Muscle layer of colon (tissue), 2 donors: ENCODE data around the gene CNTNAP2.
"Not testable (repeated sequence)": the region's sequence is repeated elsewhere in the genome, so short reads cannot be mapped to it uniquely, and the experiment has no call there.

Experiments
- H3K27ac ChIP-seq: one replicate; pipeline ENCODE4 v1.7.0; 2013; ENCODE audit warnings: low read depth, mild to moderate bottlenecking, low read length, moderate library complexity
- H3K27me3 ChIP-seq, 2 donors: one replicate each; pipeline ENCODE4 v1.7.0; 2013; ENCODE audit warnings: low read length in 2 of 2, mild to moderate bottlenecking in 2 of 2; ENCODE audit not compliant: insufficient read depth in 2 of 2, control insufficient read depth in 1 of 2
- H3K36me3 ChIP-seq: one replicate; pipeline ENCODE4 v1.7.0; 2013; ENCODE audit warnings: mild to moderate bottlenecking, low read length; ENCODE audit not compliant: insufficient read depth
- H3K4me1 ChIP-seq: one replicate; pipeline ENCODE4 v1.7.0; 2013; ENCODE audit warnings: mild to moderate bottlenecking, low read length; ENCODE audit not compliant: insufficient read depth
- H3K4me3 ChIP-seq, 2 donors: one replicate each; pipeline ENCODE4 v1.7.0; 2013; ENCODE audit warnings: low read length in 2 of 2, low read depth in 1 of 2, mild to moderate bottlenecking in 1 of 2, moderate library complexity in 1 of 2
- H3K9ac ChIP-seq: one replicate; pipeline ENCODE4 v1.7.0; 2013; ENCODE audit warnings: low read length
- H3K9me3 ChIP-seq: one replicate; pipeline ENCODE4 v1.7.0; 2013; ENCODE audit warnings: mild to moderate bottlenecking, low read length
- donor health status: abdominal sarcoma.
- donor health status: Adenocarcinoma of cecum.

The CNTNAP2 gene

GRCh38 chr7:146892151-146892550 is 775.5 kb downstream of the CNTNAP2 start:
- no peaks in the 10 kb centered on the region for H3K27me3 ChIP-seq
- H3K4me3 ChIP-seq = no peak overlapping the region
- no peaks in the 10 kb centered on the region for H3K4me1 ChIP-seq
- no peak overlapping the region for H3K9ac ChIP-seq
- no peak overlapping the region for H3K27ac ChIP-seq
- H3K36me3 ChIP-seq = no peaks in the 10 kb centered on the region
- no peaks in the 10 kb centered on the region for H3K9me3 ChIP-seq

GRCh38 chr7:146894927-146895326 is 778.3 kb downstream of the CNTNAP2 start:
- H3K4me1 ChIP-seq = no peaks in the 10 kb centered on the region
- H3K27me3 ChIP-seq = no peaks in the 10 kb centered on the region
- H3K36me3 ChIP-seq = no peaks in the 10 kb centered on the region
- H3K27ac ChIP-seq = no peak overlapping the region
- H3K4me3 ChIP-seq = no peak overlapping the region
- H3K9ac ChIP-seq = no peak overlapping the region
- no peaks in the 10 kb centered on the region for H3K9me3 ChIP-seq

GRCh38 chr7:146902266-146902665 is 785.7 kb downstream of the CNTNAP2 start:
- Histone ChIP-seq H3K9me3 (no peaks in the 10 kb centered on the region), H3K4me3 (no peak overlapping the region), H3K27ac (no peak overlapping the region), H3K36me3 (no peaks in the 10 kb centered on the region), H3K27me3 (no peaks in the 10 kb centered on the region), H3K4me1 (no peaks in the 10 kb centered on the region), H3K9ac (no peak overlapping the region)

GRCh38 chr7:146902728-146903127 is 786.1 kb downstream of the CNTNAP2 start:
- Histone ChIP-seq H3K4me1 (no peaks in the 10 kb centered on the region), H3K9ac (no peak overlapping the region), H3K4me3 (no peak overlapping the region), H3K27me3 (no peaks in the 10 kb centered on the region), H3K36me3 (no peaks in the 10 kb centered on the region), H3K9me3 (no peaks in the 10 kb centered on the region), H3K27ac (no peak overlapping the region)

GRCh38 chr7:146905746-146906145 is 789.1 kb downstream of the CNTNAP2 start:
- H3K9me3 ChIP-seq, H3K36me3 ChIP-seq, H3K4me1 ChIP-seq, H3K4me3 ChIP-seq, H3K27me3 ChIP-seq, H3K9ac ChIP-seq, H3K27ac ChIP-seq: not testable (repeated sequence)

GRCh38 chr7:146922782-146923181 is 806.2 kb downstream of the CNTNAP2 start:
- no peaks in the 10 kb centered on the region for H3K4me1 ChIP-seq
- H3K36me3 ChIP-seq = no peaks in the 10 kb centered on the region
- H3K27me3 ChIP-seq = no peaks in the 10 kb centered on the region
- no peak overlapping the region for H3K27ac ChIP-seq
- H3K9me3 ChIP-seq = no peaks in the 10 kb centered on the region
- H3K4me3 ChIP-seq = no peak overlapping the region
- no peak overlapping the region for H3K9ac ChIP-seq

- no peaks in the 10 kb centered on the region for H3K4me1 ChIP-seq
- no peak overlapping the region for H3K9ac ChIP-seq
- no peaks in the 10 kb centered on the region for H3K36me3 ChIP-seq
- H3K9me3 ChIP-seq = no peaks in the 10 kb centered on the region
- H3K4me3 ChIP-seq = no peak overlapping the region
- no peaks in the 10 kb centered on the region for H3K27me3 ChIP-seq
- no peak overlapping the region for H3K27ac ChIP-seq
Measured at GRCh38 chr7:146926841-146927240, 810.2 kb downstream of the CNTNAP2 start.

GRCh38 chr7:146937836-146938235 is 821.2 kb downstream of the CNTNAP2 start:
- H3K4me3 ChIP-seq = no peak overlapping the region
- no peaks in the 10 kb centered on the region for H3K27me3 ChIP-seq
- H3K9me3 ChIP-seq = no peaks in the 10 kb centered on the region
- H3K9ac ChIP-seq = no peak overlapping the region
- H3K36me3 ChIP-seq = no peaks in the 10 kb centered on the region
- no peak overlapping the region for H3K27ac ChIP-seq
- no peaks in the 10 kb centered on the region for H3K4me1 ChIP-seq

GRCh38 chr7:146943483-146943882 is 826.9 kb downstream of the CNTNAP2 start:
- no peaks in the 10 kb centered on the region for H3K36me3 ChIP-seq
- H3K4me3 ChIP-seq = no peak overlapping the region
- no peak overlapping the region for H3K27ac ChIP-seq
- no peaks in the 10 kb centered on the region for H3K9me3 ChIP-seq
- H3K27me3 ChIP-seq = no peaks in the 10 kb centered on the region
- H3K4me1 ChIP-seq = no peaks in the 10 kb centered on the region
- H3K9ac ChIP-seq = no peak overlapping the region

GRCh38 chr7:146948703-146949102 is 832.1 kb downstream of the CNTNAP2 start:
- no peak overlapping the region for H3K9ac ChIP-seq
- no peaks in the 10 kb centered on the region for H3K36me3 ChIP-seq
- no peaks in the 10 kb centered on the region for H3K9me3 ChIP-seq
- no peak overlapping the region for H3K4me3 ChIP-seq
- no peaks in the 10 kb centered on the region for H3K27me3 ChIP-seq
- no peaks in the 10 kb centered on the region for H3K4me1 ChIP-seq
- H3K27ac ChIP-seq = no peak overlapping the region

GRCh38 chr7:146956321-146956720 is 839.7 kb downstream of the CNTNAP2 start:
- no peaks in the 10 kb centered on the region for H3K27me3 ChIP-seq
- H3K4me1 ChIP-seq = no peaks in the 10 kb centered on the region
- no peak overlapping the region for H3K27ac ChIP-seq
- H3K9ac ChIP-seq = no peak overlapping the region
- no peaks in the 10 kb centered on the region for H3K9me3 ChIP-seq
- H3K4me3 ChIP-seq = no peak overlapping the region
- H3K36me3 ChIP-seq = no peaks in the 10 kb centered on the region

GRCh38 chr7:146956853-146957252 is 840.3 kb downstream of the CNTNAP2 start:
- H3K9ac ChIP-seq = no peak overlapping the region
- no peak overlapping the region for H3K4me3 ChIP-seq
- H3K27ac ChIP-seq = no peak overlapping the region
- H3K9me3 ChIP-seq = no peaks in the 10 kb centered on the region
- H3K27me3 ChIP-seq = no peaks in the 10 kb centered on the region
- no peaks in the 10 kb centered on the region for H3K36me3 ChIP-seq
- no peaks in the 10 kb centered on the region for H3K4me1 ChIP-seq
